GM23338 (cell line): Measurements from ENCODE around the gene CDCA4. TPM values are rescaled to one million over a fixed set of nuclear protein-coding genes. Genes with fewer than 3 reads are reported as not detected.
A peak's percentile ranks its signal among the peaks of the same experiment; 100 is the strongest.

Experiments
- ATAC-seq: fragments of 200-7000 bp; cut with Tn5 transposase; 3 replicates; pipeline ENCODE4 v1.9.1; 2020
- DNase-seq: peaks from one replicate; pipeline ENCODE4 v3.0.0-alpha.2; 2015; ENCODE audit warnings: low spot score
- H2AFZ ChIP-seq: fragments of 200-600 bp; sonication (generic); 2 replicates; pipeline ENCODE4 v1.8.0; 2016; ENCODE audit warnings: antibody characterized with exemption, mild to moderate bottlenecking, moderate library complexity
- H3F3A ChIP-seq: fragments of 200-600 bp; sonication (generic); replicated peaks from 2 replicates; pipeline ENCODE4 v1.8.0; 2017; ENCODE audit warnings: antibody characterized with exemption, mixed run types, low read depth
- H3K27ac ChIP-seq: fragments of 200-600 bp; sonication (generic); 2 replicates; pipeline ENCODE4 v1.6.1; 2016; ENCODE audit warnings: low read depth
- H3K27me3 ChIP-seq: fragments of 200-600 bp; sonication (generic); 2 replicates; pipeline ENCODE4 v1.8.0; 2016; ENCODE audit warnings: mild to moderate bottlenecking, mixed run types, moderate library complexity; ENCODE audit not compliant: insufficient read depth
- H3K36me3 ChIP-seq: fragments of 200-600 bp; sonication (generic); 2 replicates; pipeline ENCODE4 v1.8.0; 2016; ENCODE audit warnings: mild to moderate bottlenecking; ENCODE audit not compliant: insufficient read depth
- H3K4me1 ChIP-seq: fragments of 200-600 bp; sonication (generic); 2 replicates; pipeline ENCODE4 v1.8.0; 2016; ENCODE audit warnings: mild to moderate bottlenecking, moderate library complexity; ENCODE audit not compliant: insufficient read depth
- H3K4me2 ChIP-seq: fragments of 200-600 bp; sonication (generic); 2 replicates; pipeline ENCODE4 v1.7.1; 2017; ENCODE audit warnings: mixed run types
- H3K4me3 ChIP-seq: fragments of 200-600 bp; sonication (generic); 2 replicates; pipeline ENCODE4 v1.6.1; 2016; ENCODE audit warnings: mixed run types
- H3K79me2 ChIP-seq: fragments of 200-600 bp; sonication (generic); replicated peaks from 2 replicates; pipeline ENCODE4 v1.8.0; 2017; ENCODE audit warnings: mild to moderate bottlenecking; ENCODE audit not compliant: insufficient read depth
- H3K9me2 ChIP-seq: fragments of 200-600 bp; sonication (generic); 2 replicates; pipeline ENCODE4 v1.8.0; 2017; ENCODE audit not compliant: insufficient read depth
- H4K20me1 ChIP-seq: fragments of 200-600 bp; sonication (generic); replicated peaks from 2 replicates; pipeline ENCODE4 v1.8.0; 2017; ENCODE audit warnings: mild to moderate bottlenecking; ENCODE audit not compliant: insufficient read depth
- H3K27ac Mint-ChIP-seq: 2 replicates; pipeline ENCODE4 v1.8.0; 2020; ENCODE audit warnings: inconsistent platforms, mild to moderate bottlenecking, moderate library complexity, mixed read lengths
- H3K27me3 Mint-ChIP-seq: 3 replicates; pipeline ENCODE4 v1.8.0; 2022; ENCODE audit warnings: low read depth, mild to moderate bottlenecking, moderate library complexity, mixed read lengths, inconsistent platforms; ENCODE audit not compliant: insufficient read depth, poor library complexity
- H3K36me3 Mint-ChIP-seq: 3 replicates; pipeline ENCODE4 v1.8.0; 2021; ENCODE audit warnings: low read depth, mild to moderate bottlenecking, inconsistent platforms, moderate library complexity, mixed read lengths
- H3K4me1 Mint-ChIP-seq: 3 replicates; pipeline ENCODE4 v1.8.0; 2020; ENCODE audit warnings: mild to moderate bottlenecking, inconsistent platforms, mixed read lengths
- H3K4me3 Mint-ChIP-seq: 3 replicates; pipeline ENCODE4 v1.8.0; 2021; ENCODE audit warnings: moderate library complexity, mild to moderate bottlenecking, inconsistent platforms, mixed read lengths
- H3K9me3 Mint-ChIP-seq: 3 replicates; pipeline ENCODE4 v1.8.0; 2020; ENCODE audit warnings: moderate library complexity, mild to moderate bottlenecking, inconsistent platforms, mixed read lengths
- CTCF ChIP-seq, 2 experiments: fragments of 200-600 bp in 1 of 2; sonication (generic) in 1 of 2; conservative IDR thresholded peaks; 2 replicates each; pipeline versions ENCODE4 v1.5.1 to v1.6.1; 2016 to 2017; ENCODE audit warnings: antibody characterized with exemption in 2 of 2, low read depth in 2 of 2, mild to moderate bottlenecking in 2 of 2, moderate library complexity in 1 of 2
- EZH2 ChIP-seq: fragments of 200-600 bp; sonication (generic); IDR thresholded peaks from one replicate; pipeline ENCODE4 v1.8.0; 2017; ENCODE audit warnings: antibody characterized with exemption, mild to moderate bottlenecking, low read depth; ENCODE audit not compliant: unreplicated experiment
- EZH2phosphoT487 ChIP-seq: fragments of 200-600 bp; sonication (generic); IDR thresholded peaks from one replicate; pipeline ENCODE4 v1.8.1; 2018; ENCODE audit warnings: antibody characterized with exemption; ENCODE audit not compliant: unreplicated experiment
- JUNB ChIP-seq: IDR thresholded peaks from one replicate; pipeline ENCODE4 v1.6.1; 2016; ENCODE audit warnings: antibody characterized with exemption; ENCODE audit not compliant: unreplicated experiment
- NANOG ChIP-seq: IDR thresholded peaks from 2 replicates; pipeline ENCODE4 v1.6.1; 2016; ENCODE audit warnings: antibody characterized with exemption, borderline replicate concordance
- REST ChIP-seq: IDR thresholded peaks from one replicate; pipeline ENCODE4 v1.6.1; 2018; ENCODE audit warnings: antibody characterized with exemption; ENCODE audit not compliant: unreplicated experiment
- ZNF331 ChIP-seq: fragments of 250-450 bp; sonication (Bioruptor Pico); IDR thresholded peaks from 2 replicates; pipeline ENCODE4 v1.5.0; 2020; ENCODE audit warnings: low read depth, mild to moderate bottlenecking, moderate library complexity
- ZNF462 ChIP-seq: fragments of 250-450 bp; sonication (Bioruptor Pico); IDR thresholded peaks from 2 replicates; pipeline ENCODE4 v1.5.0; 2020; ENCODE audit warnings: mild to moderate bottlenecking, moderate library complexity
- polyA plus RNA-seq: library from polyadenylated mRNA; unstranded; fragments of >200 nt; fragmentation: Nextera tagmentation; extraction: Ambion mirVana; gene quantifications from 2 replicates; pipeline ENCODE4 v1.2.1, GENCODE V29; 2016
- total RNA-seq: library from RNA; depleted of rRNA; stranded (reverse); fragments of >200 nt; shearing (Covaris generic); gene quantifications from 2 replicates; pipeline ENCODE4 v1.2.3, GENCODE V29; 2014

The CDCA4 gene
- total and polyA plus RNA-seq, 2 experiments from 2014 or later, result 32.6 to 70.7 TPM

- Histone ChIP-seq H3K36me3 (no peaks in the 10 kb centered on the region), H2AFZ (no peak overlapping the region), H3F3A (no peaks in the 10 kb centered on the region), H3K4me3 (no peak overlapping the region), H3K9me2 (no peaks in the 10 kb centered on the region), H3K4me1 (no peaks in the 10 kb centered on the region), H3K79me2 (no peaks in the 10 kb centered on the region), H3K4me2 (no peak overlapping the region), H4K20me1 (no peaks in the 10 kb centered on the region), H3K27ac (no peak overlapping the region), H3K27me3 (no peaks in the 10 kb centered on the region)
- TF ChIP-seq ZNF331 (CRISPR knock-in tag) (no peak), CTCF (conservative IDR thresholded peaks at IDR 0.05; ENCODE audit: low read depth in 2 of 2) (no peak), EZH2 (no peak), NANOG (no peak)
- no peaks in the 10 kb centered on the region for H3K36me3 Mint-ChIP-seq
- ATAC-seq (no peak), DNase-seq (no peak)
- peaks cover 21% of the 10 kb centered on the region for H3K27me3 Mint-ChIP-seq
- no peaks in the 10 kb centered on the region for H3K9me3 Mint-ChIP-seq
- no peak overlapping the region for H3K4me3 Mint-ChIP-seq
- peaks cover 2% of the 10 kb centered on the region; the same call in 2 of the 3 replicates for H3K4me1 Mint-ChIP-seq
- H3K27ac Mint-ChIP-seq, result no peak overlapping the region
These were observed 26.0 kb upstream of the CDCA4 start for GRCh38 chr14:105046891-105047282.

GRCh38 chr14:105045710-105046326, 24.9 kb upstream of the CDCA4 start:
- Histone ChIP-seq H3K36me3 (no peaks in the 10 kb centered on the region), H4K20me1 (no peaks in the 10 kb centered on the region), H3K4me3 (no peak overlapping the region), H3K79me2 (no peaks in the 10 kb centered on the region), H3K4me2 (peak overlapping the region; percentile 32; the same call in 1 of the 2 replicates), H3K27ac (no peak overlapping the region), H3K4me1 (no peaks in the 10 kb centered on the region), H3K27me3 (no peaks in the 10 kb centered on the region), H3F3A (no peaks in the 10 kb centered on the region), H3K9me2 (no peaks in the 10 kb centered on the region), H2AFZ (peak overlapping the region; percentile 90)
- Mint-ChIP-seq H3K27me3 (peaks cover 15% of the 10 kb centered on the region), H3K4me3 (no peak overlapping the region), H3K9me3 (no peaks in the 10 kb centered on the region), H3K36me3 (no peaks in the 10 kb centered on the region), H3K4me1 (peaks cover 2% of the 10 kb centered on the region; the same call in 2 of the 3 replicates), H3K27ac (no peak overlapping the region)
- ATAC-seq, result peak; percentile 89
- DNase-seq, result peak; percentile 95
- TF ChIP-seq ZNF462 (no peak), JUNB (no peak), REST (no peak), EZH2phosphoT487 (no peak)
